Measurements from ENCODE around the gene RSRC1. TPM values are rescaled to one million over a fixed set of nuclear protein-coding genes. Genes with fewer than 3 reads are reported as not detected.

Gene RSRC1
- total RNA-seq, 1 experiment from 2014 or later = 95.2 TPM

- H3K79me2 ChIP-seq (ENCODE audit: low read length) = peaks cover 32% of the 10 kb centered on the region
- H2AFZ ChIP-seq (ENCODE audit: low read length) = no peak overlapping the region
- no peaks in the 10 kb centered on the region for H4K20me1 ChIP-seq (ENCODE audit: insufficient read depth, low read depth, low read length)
- H3K4me3 ChIP-seq (ENCODE audit: low read length) = no peak overlapping the region
- no peaks in the 10 kb centered on the region for H3K9me3 ChIP-seq (ENCODE audit: low read length)
- no peaks in the 10 kb centered on the region; the same call in 1 of the 2 replicates for H3K4me1 ChIP-seq (ENCODE audit: low read length)
- H3K27ac ChIP-seq (ENCODE audit: low read length) = no peak overlapping the region
- no peak overlapping the region for H3K9ac ChIP-seq (ENCODE audit: low read length)
- H3K9me2 ChIP-seq (replicated peaks; ENCODE audit: insufficient read depth, low read length) = no peaks in the 10 kb centered on the region
- peak; percentile 64 for DNase-seq
- H3K27me3 ChIP-seq (ENCODE audit: low read length) = no peaks in the 10 kb centered on the region
- no peak overlapping the region for H3K4me2 ChIP-seq (ENCODE audit: low read depth, low read length, poor library complexity, severe bottlenecking)
- H3K36me3 ChIP-seq (ENCODE audit: insufficient read depth, low read length) = peaks cover 12% of the 10 kb centered on the region
Measured at GRCh38 chr3:158279609-158280008, 169.7 kb downstream of the RSRC1 start.

DNA sequence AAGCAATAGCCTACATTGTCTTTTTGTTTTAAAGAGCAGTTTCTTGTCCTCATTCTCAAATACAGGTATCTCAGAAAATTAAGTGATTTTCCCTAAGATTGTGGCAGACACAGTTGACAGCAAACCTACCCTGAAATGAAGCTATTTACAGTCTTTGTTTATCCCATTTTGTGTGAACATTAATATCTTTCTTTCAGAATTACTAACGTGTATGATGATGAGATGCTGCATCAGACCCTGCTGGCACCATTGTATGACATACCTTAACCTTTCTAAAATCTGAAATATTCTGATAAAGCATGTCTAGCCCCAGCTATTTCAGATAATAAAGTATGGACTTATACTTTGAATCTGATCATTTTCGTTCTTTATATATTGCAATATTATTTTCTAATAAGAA lies 185.9 kb downstream of the RSRC1 start:
- no peak overlapping the region for H3K4me2 ChIP-seq (ENCODE audit: low read depth, low read length, poor library complexity, severe bottlenecking)
- H3K4me3 ChIP-seq (ENCODE audit: low read length) = no peak overlapping the region

DNA sequence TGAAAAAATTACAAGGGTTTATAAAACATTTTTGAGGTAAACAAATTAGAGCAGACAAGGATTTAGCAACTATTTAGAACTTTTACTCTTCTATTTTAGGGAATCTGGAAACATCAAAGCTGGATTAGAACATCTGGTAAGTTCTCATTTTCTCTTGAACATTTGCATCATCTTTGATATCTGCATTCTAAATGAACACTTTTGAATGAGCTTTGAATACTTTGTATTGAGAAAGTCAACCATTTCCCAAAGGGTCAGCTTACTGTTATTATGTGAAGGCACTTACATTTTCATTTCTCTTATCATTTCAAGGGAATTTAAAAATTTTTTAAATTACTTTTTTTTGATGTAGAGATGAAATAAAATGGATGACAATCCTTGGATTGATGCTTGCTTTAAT lies 188.1 kb downstream of the RSRC1 start:
- peaks cover 3% of the 10 kb centered on the region for H3K4me1 ChIP-seq (ENCODE audit: low read length)
- 0 out of 2 replicates have a peak overlapping the region, but pooled peaks have one; percentile 21 for H3K27ac ChIP-seq (ENCODE audit: low read length)
- no peaks in the 10 kb centered on the region for H3K36me3 ChIP-seq (ENCODE audit: insufficient read depth, low read length)
- no peak overlapping the region for H3K4me2 ChIP-seq (ENCODE audit: low read depth, low read length, poor library complexity, severe bottlenecking)
- no peaks in the 10 kb centered on the region for H3K9me3 ChIP-seq (ENCODE audit: low read length)
- no peak overlapping the region for H2AFZ ChIP-seq (ENCODE audit: low read length)
- no peak overlapping the region for H3K4me3 ChIP-seq (ENCODE audit: low read length)
- no peaks in the 10 kb centered on the region for H3K9me2 ChIP-seq (replicated peaks; ENCODE audit: insufficient read depth, low read length)
- H3K9ac ChIP-seq (ENCODE audit: low read length) = no peak overlapping the region
- no peaks in the 10 kb centered on the region for H4K20me1 ChIP-seq (ENCODE audit: insufficient read depth, low read depth, low read length)
- H3K27me3 ChIP-seq (ENCODE audit: low read length) = no peaks in the 10 kb centered on the region
- DNase-seq = no peak
- H3K79me2 ChIP-seq (ENCODE audit: low read length) = peaks cover 58% of the 10 kb centered on the region

More for the DNA sequence above, 185.9 kb downstream of the RSRC1 start:
- Histone ChIP-seq H3K27me3 (ENCODE audit: low read length) (no peaks in the 10 kb centered on the region), H2AFZ (ENCODE audit: low read length) (no peak overlapping the region), H3K79me2 (ENCODE audit: low read length) (peaks cover 58% of the 10 kb centered on the region), H3K9me3 (ENCODE audit: low read length) (no peaks in the 10 kb centered on the region), H3K36me3 (ENCODE audit: insufficient read depth, low read length) (no peaks in the 10 kb centered on the region), H3K9me2 (replicated peaks; ENCODE audit: insufficient read depth, low read length) (no peaks in the 10 kb centered on the region), H3K9ac (ENCODE audit: low read length) (no peak overlapping the region), H3K4me1 (ENCODE audit: low read length) (peaks cover 3% of the 10 kb centered on the region), H4K20me1 (ENCODE audit: insufficient read depth, low read depth, low read length) (no peaks in the 10 kb centered on the region), H3K27ac (ENCODE audit: low read length) (no peak overlapping the region)
- no peak for DNase-seq

DNA sequence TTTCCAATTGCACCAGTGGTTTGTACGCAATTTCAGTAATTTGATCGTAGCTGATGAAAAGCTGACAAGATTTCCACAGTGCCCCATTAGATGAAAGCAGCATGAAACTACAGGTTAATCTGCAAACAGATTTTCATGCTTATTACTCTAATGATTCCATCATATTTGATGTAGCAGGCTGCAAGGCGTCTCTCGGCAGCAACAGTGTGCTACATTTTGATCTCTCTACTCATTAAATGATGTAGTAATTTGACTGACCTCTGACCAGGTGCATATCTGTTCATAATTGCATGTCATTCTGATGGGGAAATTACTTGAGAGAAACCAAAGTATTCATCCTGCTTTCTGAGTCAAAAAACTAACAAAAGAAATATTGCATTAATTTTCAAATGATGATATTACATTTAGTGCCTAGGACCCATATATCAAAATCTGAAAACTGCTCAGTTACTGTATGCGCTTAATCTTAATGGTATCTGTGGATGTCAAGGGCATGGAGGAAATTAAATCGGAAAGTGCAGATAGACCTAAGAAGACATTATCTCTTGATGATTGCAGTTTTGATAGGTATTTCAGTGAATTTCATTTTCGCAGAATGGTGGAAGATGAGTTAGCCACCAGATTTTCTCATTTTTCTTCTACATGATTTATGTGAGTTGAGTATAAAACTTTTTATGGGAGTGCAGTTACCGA lies 198.5 kb downstream of the RSRC1 start:
- Histone ChIP-seq H3K9ac (ENCODE audit: low read length) (no peak overlapping the region), H3K36me3 (ENCODE audit: insufficient read depth, low read length) (no peaks in the 10 kb centered on the region), H3K79me2 (ENCODE audit: low read length) (peaks cover 33% of the 10 kb centered on the region), H2AFZ (ENCODE audit: low read length) (no peak overlapping the region), H3K9me2 (replicated peaks; ENCODE audit: insufficient read depth, low read length) (no peaks in the 10 kb centered on the region), H3K4me1 (ENCODE audit: low read length) (peaks cover 25% of the 10 kb centered on the region), H3K4me3 (ENCODE audit: low read length) (no peak overlapping the region), H4K20me1 (ENCODE audit: insufficient read depth, low read depth, low read length) (no peaks in the 10 kb centered on the region), H3K27me3 (ENCODE audit: low read length) (no peaks in the 10 kb centered on the region), H3K4me2 (ENCODE audit: low read depth, low read length, poor library complexity, severe bottlenecking) (no peak overlapping the region), H3K27ac (ENCODE audit: low read length) (no peak overlapping the region), H3K9me3 (ENCODE audit: low read length) (no peaks in the 10 kb centered on the region)
- no peak for DNase-seq

- Histone ChIP-seq H3K79me2 (ENCODE audit: low read length) (peaks cover 35% of the 10 kb centered on the region), H3K9me3 (ENCODE audit: low read length) (no peaks in the 10 kb centered on the region), H4K20me1 (ENCODE audit: insufficient read depth, low read depth, low read length) (no peaks in the 10 kb centered on the region), H3K36me3 (ENCODE audit: insufficient read depth, low read length) (no peaks in the 10 kb centered on the region), H3K4me1 (ENCODE audit: low read length) (peaks cover 30% of the 10 kb centered on the region), H3K9ac (ENCODE audit: low read length) (no peak overlapping the region), H3K27me3 (ENCODE audit: low read length) (no peaks in the 10 kb centered on the region), H3K27ac (ENCODE audit: low read length) (peak overlapping the region; percentile 52), H3K4me2 (ENCODE audit: low read depth, low read length, poor library complexity, severe bottlenecking) (peak overlapping the region; percentile 4), H2AFZ (ENCODE audit: low read length) (no peak overlapping the region), H3K4me3 (ENCODE audit: low read length) (no peak overlapping the region), H3K9me2 (replicated peaks; ENCODE audit: insufficient read depth, low read length) (no peaks in the 10 kb centered on the region)
- peak; percentile 48 for DNase-seq
Measured at GRCh38 chr3:158312560-158313141, 202.8 kb downstream of the RSRC1 start.

- Histone ChIP-seq H2AFZ (ENCODE audit: low read length) (no peak overlapping the region), H3K9me3 (ENCODE audit: low read length) (no peaks in the 10 kb centered on the region), H3K27ac (ENCODE audit: low read length) (peak overlapping the region; percentile 52), H3K9ac (ENCODE audit: low read length) (no peak overlapping the region), H3K27me3 (ENCODE audit: low read length) (no peaks in the 10 kb centered on the region), H3K79me2 (ENCODE audit: low read length) (peaks cover 28% of the 10 kb centered on the region), H3K36me3 (ENCODE audit: insufficient read depth, low read length) (no peaks in the 10 kb centered on the region), H3K4me3 (ENCODE audit: low read length) (no peak overlapping the region), H4K20me1 (ENCODE audit: insufficient read depth, low read depth, low read length) (no peaks in the 10 kb centered on the region), H3K9me2 (replicated peaks; ENCODE audit: insufficient read depth, low read length) (no peaks in the 10 kb centered on the region), H3K4me1 (ENCODE audit: low read length) (peaks cover 30% of the 10 kb centered on the region), H3K4me2 (ENCODE audit: low read depth, low read length, poor library complexity, severe bottlenecking) (peak overlapping the region; percentile 36)
- DNase-seq = peak; percentile 88
Measured at GRCh38 chr3:158313338-158313927, 203.5 kb downstream of the RSRC1 start.

- Histone ChIP-seq H3K4me1 (ENCODE audit: low read length) (peaks cover 30% of the 10 kb centered on the region), H3K4me2 (ENCODE audit: low read depth, low read length, poor library complexity, severe bottlenecking) (no peak overlapping the region), H3K79me2 (ENCODE audit: low read length) (peaks cover 22% of the 10 kb centered on the region), H3K9ac (ENCODE audit: low read length) (no peak overlapping the region), H3K27me3 (ENCODE audit: low read length) (no peaks in the 10 kb centered on the region), H4K20me1 (ENCODE audit: insufficient read depth, low read depth, low read length) (no peaks in the 10 kb centered on the region), H3K36me3 (ENCODE audit: insufficient read depth, low read length) (no peaks in the 10 kb centered on the region), H2AFZ (ENCODE audit: low read length) (no peak overlapping the region), H3K9me3 (ENCODE audit: low read length) (no peaks in the 10 kb centered on the region), H3K27ac (ENCODE audit: low read length) (no peak overlapping the region), H3K4me3 (ENCODE audit: low read length) (no peak overlapping the region), H3K9me2 (replicated peaks; ENCODE audit: insufficient read depth, low read length) (no peaks in the 10 kb centered on the region)
- DNase-seq = no peak
Measured at GRCh38 chr3:158314426-158315357, 204.8 kb downstream of the RSRC1 start.

All from Karpas-422 (cell line).